ENCODE results near the gene GRB10.

The GRB10 gene

DNA sequence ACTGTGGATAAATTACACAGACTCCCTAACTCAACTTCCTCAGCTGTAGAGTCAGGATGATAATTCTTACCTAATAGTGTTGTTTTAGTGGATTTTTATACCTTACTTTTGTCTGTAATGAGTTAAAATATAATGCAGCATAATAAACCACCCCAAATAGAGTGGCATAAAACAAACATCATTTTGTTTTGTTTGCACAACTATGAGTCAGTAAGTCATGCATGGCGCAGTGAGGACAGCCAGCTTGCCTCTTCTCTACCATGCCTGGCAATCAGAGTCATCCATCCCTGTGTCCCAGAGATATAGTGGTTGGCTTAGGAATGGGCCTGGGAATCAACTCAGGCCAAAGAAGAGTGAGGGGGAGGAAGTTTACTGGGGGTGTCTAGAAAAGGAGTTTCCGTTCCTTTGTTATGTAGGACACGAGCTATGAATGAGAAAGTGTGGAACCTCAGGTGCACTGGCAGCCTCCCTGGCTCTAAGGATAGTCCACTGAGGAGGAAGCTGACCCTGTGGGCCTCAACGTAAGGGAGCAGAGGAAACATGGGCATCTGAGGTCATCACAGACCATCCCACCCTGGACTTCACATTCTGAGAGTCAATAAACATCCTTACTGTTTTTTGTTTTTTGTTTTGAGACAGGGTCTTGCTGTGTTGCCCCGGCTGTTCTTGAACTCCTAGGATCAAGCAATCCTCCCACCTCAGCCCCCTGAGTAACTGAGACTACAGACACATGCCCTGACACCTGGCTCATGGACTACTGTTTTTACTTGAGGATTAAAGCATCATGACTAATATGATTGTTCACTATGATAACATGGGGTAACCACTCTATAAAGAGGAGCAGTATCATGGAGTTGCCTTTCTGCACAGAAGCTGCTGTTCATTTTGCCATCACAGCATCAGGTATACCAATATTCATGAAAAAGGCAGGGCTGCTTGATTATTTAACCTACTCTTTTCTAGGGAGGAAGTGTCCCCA lies 21.0 kb upstream of the GRB10 start:
- no peak for DNase-seq

DNA sequence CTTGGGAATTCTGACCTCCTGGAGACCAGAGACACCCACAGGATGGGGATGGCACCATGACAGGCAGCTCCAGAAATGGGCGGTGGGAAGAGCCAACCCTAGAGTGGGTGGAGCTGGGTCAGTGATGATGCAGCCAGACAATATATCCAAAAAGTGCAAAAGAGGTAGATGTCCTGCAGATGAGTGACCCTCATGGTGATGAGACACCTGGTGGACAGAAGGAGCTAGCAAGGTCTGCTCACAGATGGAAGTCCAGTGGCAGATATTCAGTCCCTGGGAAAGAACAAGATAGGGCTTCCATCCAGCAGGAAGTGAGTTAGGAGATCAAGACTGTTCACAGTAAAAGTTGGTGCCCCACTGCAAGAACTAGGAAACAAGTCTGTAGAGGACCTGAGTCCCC lies 19.2 kb upstream of the GRB10 start:
- no peak for DNase-seq

DNA sequence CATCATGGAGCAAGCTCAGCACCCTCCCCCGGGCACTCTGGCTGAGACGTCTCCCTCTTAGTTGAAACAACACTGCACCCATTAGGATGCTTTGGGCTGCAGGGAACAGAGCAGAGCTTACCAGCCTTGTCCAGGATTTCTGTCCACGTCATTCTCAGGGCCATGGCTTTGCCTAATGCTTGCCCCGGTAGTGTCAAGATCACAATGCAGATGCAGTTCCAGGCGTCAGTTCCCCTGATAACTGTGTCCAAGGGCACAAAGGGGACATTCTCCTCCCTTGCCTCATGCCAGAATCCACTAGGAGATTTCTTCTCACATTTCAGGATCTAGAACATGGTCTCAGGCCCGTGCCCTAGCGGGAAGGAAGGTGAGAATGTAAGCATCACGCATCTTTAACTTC lies 17.2 kb upstream of the GRB10 start:
- no peak for DNase-seq

DNA sequence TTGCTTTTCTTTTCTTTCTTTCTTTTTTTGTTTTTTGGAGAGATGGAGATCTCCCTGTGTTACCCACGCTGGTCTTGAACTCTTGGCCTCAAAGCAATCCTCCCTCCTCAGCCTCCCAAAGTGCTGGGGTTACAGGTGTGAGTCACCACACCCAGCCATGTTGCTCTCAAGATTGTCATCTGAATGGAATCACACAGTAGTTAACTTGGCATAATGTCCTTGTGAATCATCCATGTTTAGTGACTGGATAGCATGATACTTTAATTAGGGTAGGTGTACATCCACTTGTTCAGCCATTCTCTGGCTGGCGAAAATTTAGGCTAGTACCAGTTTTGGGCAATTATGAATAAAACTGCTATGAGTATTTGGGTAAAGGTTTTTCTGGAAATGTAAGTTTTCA lies 15.4 kb upstream of the GRB10 start:
- DNase-seq, result no peak

DNA sequence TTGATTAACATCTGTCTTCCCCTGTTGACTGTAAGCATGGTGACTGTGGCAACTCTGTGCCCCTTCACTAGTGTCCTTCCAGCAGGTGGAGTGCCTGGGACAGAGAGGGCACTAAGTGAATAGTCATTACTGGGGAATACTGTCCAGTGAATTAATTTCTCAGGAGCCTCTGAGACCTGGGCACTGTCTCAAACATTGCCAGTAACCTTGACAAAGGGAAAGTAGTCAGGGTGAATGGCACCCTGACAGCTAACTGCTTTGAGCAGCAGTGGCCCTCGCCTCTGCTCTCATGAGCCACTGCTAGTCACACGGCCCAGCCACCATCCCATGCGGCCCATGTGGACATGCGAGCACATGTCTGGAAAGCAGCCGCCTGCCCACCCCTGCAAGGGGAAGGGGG lies 13.1 kb upstream of the GRB10 start:
- no peak for DNase-seq

DNA sequence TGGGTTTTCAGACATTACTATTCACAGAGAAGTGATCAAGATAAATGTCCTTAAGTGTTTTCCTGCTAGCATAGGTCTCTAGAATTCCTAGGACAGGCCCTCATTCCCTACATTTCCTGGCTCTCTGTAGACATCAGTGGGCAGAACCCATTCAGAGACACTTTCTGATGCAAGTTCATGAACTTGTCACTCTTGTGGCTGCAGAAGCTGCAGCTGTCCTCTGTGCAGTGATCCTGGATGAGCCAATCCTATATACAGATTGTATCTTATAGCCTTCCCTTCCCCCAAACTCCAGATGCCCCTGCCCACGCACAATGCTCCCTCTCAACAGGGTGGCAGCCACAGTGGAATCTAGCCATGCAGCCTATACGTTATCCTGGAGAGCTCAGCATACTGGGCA lies 12.6 kb upstream of the GRB10 start:
- DNase-seq, result no peak

DNA sequence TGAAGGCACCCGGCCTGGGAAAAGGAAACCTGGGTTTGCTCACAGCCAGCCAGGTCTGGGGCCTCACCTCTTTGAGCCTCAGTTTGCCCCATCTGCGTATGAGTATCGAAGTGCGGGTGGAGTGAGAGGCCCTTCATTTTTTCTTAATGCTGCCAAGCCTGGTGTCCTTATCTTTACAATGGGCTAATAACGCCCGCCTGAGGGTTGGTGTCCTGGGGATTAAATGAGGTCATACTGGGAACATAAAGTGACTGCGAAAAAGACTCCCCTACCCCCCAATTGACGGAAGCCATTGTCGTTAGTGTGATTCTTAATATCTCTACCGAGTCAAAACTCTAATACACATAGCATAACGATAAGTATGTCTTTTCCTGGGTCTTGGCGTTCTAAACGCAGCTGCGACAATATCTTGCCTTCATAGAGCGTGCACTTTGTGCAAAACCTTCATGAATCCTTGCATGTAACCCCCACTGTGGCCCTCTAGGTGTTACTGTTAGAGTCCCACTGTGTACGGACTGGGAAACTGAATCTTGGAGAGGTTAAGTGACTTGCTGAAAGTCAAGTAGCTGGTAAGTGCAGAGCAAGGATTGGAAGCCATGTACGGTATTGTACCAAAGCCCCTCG lies 11.4 kb upstream of the GRB10 start:
- no peak for DNase-seq

DNA sequence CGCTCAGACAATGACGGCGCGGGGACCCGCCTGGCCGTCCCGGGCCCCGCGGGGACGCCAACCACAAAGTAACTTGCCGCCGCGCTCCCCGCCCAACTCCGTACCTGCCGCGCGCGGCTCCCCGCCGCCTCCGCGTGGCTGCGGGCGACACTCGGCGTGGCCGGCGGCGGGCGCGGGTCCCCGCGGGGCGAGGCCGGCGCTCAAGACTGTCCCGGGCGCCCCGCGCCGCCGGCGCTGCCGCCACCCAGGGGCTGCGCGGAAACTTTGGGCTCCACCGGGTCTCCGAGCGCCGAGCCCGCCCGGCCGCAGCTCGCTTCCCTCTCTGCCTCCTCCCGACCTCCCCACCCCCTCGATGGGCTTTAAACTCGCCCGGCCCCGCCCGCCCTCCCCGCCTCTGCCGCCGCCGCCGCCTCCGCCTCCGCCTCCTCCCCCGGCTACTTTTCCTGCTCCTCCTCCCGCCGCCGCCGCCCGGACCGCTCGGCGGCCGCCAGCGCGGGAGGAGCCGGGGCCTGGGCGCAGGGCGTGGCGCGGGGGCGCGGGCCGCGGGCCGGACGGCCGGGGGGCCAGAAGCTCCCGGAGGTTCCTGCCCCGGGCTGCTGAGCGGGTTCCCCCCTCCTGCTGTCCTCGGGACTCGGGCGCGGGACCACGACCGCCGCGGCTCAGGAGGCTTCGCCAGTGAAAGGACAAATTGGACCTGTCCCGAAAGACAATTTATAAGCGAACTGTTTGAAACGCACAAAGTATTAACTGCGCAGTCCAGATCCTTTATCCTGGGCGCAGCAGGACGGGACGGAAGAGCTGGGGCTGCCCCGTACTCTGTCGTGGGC lies 10.6 kb upstream of the GRB10 start:
- DNase-seq, result peak; percentile 55

DNA sequence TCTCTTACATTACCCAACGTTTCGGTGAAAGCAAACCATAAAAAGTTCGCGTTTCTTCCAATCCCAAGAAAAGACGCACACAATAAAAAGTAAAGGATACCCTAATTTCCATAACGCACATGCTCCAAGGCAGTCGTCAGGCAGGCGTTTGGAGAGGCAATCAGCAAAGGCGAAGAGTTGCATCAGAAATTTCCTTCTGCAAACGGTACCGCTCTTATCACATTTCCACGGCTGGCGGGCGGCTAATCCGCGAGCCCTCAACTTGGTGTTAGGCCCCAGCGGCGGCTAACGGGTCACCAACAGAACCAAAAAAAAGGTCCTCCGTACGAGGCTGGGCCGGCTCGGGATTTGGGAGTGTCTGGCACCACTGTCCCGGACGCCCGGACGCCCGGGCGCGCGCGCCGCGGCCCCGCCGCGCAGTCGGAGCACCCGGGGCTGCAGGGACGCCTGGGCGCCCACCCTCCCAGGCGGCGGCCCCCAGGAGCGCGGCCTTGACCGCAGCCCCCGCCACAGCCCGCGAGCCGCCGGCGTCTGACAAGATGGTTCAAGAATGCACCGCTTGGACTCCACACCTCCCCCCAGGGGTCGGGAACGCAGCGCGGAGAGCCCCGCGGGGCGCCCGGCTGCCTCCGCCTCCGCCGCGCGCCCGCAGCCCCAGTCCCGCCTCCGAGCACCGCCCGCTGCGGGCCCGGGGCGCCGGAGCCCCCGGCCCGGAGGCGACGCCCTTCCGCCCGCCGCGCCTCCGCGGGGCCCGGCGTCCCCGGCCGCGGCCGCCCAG lies 9.8 kb upstream of the GRB10 start:
- no peak for DNase-seq

GRCh38 chr7:50791938-50792341 lies 9.2 kb upstream of the GRB10 start:
- no peak for DNase-seq

DNA sequence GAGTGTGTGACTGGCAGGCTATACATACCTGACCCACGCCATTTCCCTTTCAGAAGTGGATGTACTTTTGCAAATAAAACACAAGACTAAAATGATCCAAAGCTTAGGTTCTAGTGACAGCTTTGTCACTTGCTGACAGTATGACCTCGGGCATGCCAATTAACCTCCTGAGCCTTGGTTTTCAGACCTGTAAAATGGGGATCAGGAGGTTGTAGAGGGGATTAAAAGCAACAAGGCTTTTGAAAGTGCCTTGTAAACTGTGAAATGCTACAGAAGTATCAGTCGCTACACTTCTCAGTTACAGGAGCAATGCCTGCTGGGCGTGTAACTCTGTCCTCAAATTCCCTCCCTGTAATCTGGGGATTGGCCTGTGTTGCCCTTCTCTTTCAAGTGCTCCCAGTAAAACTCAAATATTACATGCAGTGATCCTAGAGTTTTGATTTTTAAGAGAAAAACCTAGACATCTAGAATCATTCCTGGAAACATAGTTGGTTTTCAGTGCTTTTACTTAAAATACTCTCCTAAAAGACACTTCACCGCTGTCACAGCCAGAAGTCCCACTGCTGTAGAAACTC lies 8.8 kb upstream of the GRB10 start:
- no peak for DNase-seq

DNA sequence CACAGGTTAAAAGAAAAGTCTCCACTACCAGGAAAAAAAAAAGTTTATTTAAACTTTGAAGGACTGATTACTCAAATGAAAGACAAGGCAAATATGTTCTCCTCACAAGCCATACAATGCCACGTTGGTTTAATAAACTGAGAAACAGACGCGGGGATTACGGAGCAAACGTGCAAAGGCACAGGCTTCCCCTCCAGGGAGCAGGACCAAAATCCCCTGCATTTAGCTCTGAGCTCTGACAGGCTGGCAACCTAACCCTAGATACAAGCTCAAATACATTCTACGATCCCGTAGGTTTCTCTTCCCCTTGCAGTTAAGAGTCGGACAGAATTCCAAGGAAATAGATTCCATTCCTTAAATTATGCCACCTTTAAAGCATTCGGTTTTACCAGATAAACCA lies 7.7 kb upstream of the GRB10 start:
- DNase-seq, result no peak

DNA sequence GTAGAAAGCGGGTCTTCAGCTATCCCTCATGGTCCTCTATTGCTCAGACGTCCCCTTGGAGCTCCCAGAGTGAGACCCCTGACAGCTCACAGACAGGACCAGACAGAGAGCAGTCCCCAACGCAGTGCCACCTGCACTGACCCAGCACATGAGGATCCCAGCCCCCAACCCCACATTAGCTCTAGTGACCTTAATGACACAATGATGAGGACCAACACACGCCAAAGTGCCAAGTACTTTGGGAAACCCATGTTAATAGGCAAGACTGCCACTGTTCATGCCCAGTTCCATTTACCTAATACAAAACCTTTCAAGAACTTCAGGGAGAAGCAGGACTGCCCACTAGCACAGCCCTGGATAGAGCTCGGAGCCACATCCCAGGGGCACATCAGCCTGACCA lies 5.7 kb upstream of the GRB10 start:
- DNase-seq, result no peak

GRCh38 chr7:50787825-50788224 lies 5.1 kb upstream of the GRB10 start:
- no peak for DNase-seq

GRCh38 chr7:50785346-50785745 lies 2.6 kb upstream of the GRB10 start:
- DNase-seq, result no peak

GRCh38 chr7:50783801-50784507 lies 1.3 kb upstream of the GRB10 start:
- no peak for DNase-seq

DNA sequence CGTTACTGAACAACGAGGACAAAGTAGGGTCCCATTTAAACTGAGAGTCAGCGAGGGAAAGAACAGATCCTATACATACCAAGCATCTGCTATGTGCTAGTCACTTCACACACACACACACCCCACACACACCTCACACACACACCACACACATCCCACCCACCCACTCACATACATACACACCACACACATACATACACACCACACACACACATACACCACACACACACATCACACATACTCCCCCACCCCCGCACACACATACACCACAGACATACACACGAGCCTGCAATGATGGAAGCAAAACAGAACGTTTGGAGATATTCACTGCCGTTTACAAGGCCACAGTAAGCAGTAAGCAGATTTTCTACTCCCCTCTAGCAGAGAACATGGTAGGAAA lies 607 bp upstream of the GRB10 start:
- DNase-seq, result no peak

DNA sequence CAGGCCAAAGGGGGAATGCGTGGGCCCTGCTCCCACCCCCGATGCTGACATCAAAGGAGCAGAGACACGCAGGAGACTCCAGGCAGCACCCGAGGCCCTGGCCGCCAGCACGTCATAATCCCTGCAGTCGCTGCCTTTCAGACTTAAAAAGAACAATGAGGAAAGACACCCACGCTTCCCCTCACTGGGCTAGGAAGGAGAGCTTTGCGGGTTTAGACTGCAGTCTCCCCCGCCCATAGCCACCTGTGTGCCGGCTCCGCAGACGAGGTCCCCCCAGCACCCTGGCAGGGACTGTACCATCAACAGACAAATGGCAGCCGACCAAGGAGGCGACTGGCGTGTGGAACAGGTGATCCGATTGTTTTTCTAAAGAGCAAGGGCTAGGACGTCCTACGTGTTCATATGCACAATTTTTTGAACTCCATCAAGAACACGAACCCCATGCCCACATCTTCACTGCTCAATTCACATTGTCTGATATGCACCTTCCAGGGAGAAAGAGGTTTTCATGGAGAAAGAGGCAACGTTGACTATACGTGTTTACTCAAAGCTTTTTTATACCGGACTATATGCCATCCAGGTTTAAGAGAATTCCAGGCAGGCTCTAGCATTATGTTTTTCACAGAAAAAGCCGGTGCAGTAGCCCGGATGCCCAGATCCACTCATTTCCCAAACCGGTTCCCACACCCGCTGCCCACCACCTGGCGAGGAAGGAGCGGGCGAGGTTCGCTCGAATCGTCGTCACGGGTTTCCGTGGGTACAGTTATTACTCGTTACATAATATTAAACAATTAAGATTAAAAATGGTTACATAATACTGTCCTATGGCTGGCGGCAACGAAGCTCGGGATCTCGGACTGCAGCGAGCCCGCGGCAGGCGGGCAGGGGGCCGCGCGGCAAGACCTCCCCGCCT lies 1.1 kb downstream of the GRB10 start:
- no peak for DNase-seq

GRCh38 chr7:50780436-50780835 lies 2.3 kb downstream of the GRB10 start:
- DNase-seq, result no peak

GRCh38 chr7:50779427-50779826 lies 3.3 kb downstream of the GRB10 start:
- DNase-seq, result no peak

GRCh38 chr7:50778189-50778588 lies 4.5 kb downstream of the GRB10 start:
- no peak for DNase-seq

Data from suppressor macrophage treated with lipopolysaccharide for 4 hours (primary cell).